ENCODE results near the gene CHGA.

Gene CHGA

DNA sequence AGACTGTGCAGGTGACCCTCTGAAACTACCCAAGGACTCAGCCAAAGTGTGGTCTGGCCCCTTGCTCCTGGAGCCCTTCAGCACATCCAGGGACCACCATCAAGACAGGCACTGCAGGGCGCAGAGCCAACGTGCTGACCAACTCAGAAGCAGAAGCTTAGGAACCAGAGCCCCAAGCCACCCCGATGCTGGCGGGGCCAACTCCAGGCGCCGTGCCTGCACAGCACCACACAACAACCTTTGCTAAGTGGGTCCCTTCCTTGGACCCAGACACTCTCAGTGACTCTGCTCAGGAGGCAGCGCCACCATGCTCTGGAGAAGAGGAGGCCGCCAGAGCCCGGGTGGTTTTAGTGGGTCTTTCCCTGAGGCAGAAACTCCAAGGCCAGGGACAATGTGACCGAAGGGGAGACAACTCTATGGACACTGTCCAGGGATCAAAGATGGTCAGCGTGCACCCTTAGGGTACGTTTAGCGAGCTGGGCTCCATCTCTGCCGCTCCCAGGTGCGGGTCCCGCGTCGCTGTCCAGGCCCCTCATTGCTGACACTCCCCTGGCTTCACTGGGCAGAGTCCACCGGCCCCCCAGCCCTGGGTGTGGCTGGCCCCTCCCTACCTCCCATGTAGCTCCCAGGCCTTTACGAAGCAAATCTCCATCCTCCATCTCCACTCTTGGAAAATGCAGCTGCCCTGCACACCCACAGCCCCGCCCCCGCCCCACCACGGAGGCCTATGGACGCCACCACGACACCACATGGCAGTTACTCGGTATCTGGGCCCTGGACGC is 16.1 kb downstream of the CHGA start:
- Histone ChIP-seq H3K4me3 (ENCODE audit: low read length, poor library complexity, severe bottlenecking) (no peak overlapping the region), H3K79me2 (ENCODE audit: insufficient read depth, low read length) (no peaks in the 10 kb centered on the region), H4K20me1 (ENCODE audit: insufficient read depth, low read length, poor library complexity, severe bottlenecking) (no peaks in the 10 kb centered on the region), H3K27me3 (ENCODE audit: insufficient read depth, low read length, poor library complexity, severe bottlenecking) (no peaks in the 10 kb centered on the region), H2AFZ (ENCODE audit: low read length) (no peak overlapping the region), H3K9me2 (replicated peaks; ENCODE audit: low read depth, low read length) (no peaks in the 10 kb centered on the region), H3K4me2 (ENCODE audit: low read depth, low read length, poor library complexity, severe bottlenecking) (no peak overlapping the region), H3K36me3 (ENCODE audit: insufficient read depth, low read length) (peaks cover 3% of the 10 kb centered on the region; the same call in 1 of the 2 replicates), H3K9ac (ENCODE audit: low read depth, low read length, poor library complexity, severe bottlenecking) (no peak overlapping the region), H3K9me3 (ENCODE audit: insufficient read depth, low read depth, low read length) (no peaks in the 10 kb centered on the region), H3K4me1 (ENCODE audit: insufficient read depth, low read length, poor library complexity, severe bottlenecking) (no peaks in the 10 kb centered on the region), H3F3A (ENCODE audit: low read depth) (no peaks in the 10 kb centered on the region)
- no peak for TF ChIP-seq EZH2phosphoT487 (IDR thresholded peaks at IDR 0.05; ENCODE audit: borderline replicate concordance)
- TF ChIP-seq, protein P1, sequence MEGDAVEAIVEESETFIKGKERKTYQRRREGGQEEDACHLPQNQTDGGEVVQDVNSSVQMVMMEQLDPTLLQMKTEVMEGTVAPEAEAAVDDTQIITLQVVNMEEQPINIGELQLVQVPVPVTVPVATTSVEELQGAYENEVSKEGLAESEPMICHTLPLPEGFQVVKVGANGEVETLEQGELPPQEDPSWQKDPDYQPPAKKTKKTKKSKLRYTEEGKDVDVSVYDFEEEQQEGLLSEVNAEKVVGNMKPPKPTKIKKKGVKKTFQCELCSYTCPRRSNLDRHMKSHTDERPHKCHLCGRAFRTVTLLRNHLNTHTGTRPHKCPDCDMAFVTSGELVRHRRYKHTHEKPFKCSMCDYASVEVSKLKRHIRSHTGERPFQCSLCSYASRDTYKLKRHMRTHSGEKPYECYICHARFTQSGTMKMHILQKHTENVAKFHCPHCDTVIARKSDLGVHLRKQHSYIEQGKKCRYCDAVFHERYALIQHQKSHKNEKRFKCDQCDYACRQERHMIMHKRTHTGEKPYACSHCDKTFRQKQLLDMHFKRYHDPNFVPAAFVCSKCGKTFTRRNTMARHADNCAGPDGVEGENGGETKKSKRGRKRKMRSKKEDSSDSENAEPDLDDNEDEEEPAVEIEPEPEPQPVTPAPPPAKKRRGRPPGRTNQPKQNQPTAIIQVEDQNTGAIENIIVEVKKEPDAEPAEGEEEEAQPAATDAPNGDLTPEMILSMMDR (conservative IDR thresholded peaks at IDR 0.05; ENCODE audit: low read length) = no peak

DNA sequence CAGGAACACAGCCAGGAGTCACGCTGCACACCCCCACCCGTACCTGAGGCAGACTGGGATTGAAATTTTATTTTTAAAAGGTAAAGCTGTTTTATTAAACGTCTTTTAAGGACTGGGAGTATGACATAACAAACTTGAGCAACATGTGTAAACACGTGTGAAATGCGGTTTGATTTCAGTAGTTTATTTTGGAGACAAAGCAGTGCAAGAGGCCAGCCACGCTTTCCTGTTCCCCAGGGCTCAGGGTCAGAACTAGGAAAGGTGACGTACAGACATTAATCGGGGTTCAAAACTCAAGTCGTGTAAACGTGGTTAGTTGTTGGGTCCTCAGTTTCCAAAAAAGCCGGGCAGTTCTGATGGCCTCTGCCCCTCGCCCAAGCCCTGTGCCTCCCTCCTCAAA is 16.7 kb downstream of the CHGA start:
- H3K79me2 ChIP-seq (ENCODE audit: insufficient read depth, low read length) = no peaks in the 10 kb centered on the region
- no peak overlapping the region for H3K9ac ChIP-seq (ENCODE audit: low read depth, low read length, poor library complexity, severe bottlenecking)
- no peaks in the 10 kb centered on the region for H3K9me2 ChIP-seq (replicated peaks; ENCODE audit: low read depth, low read length)
- H3K4me3 ChIP-seq (ENCODE audit: low read length, poor library complexity, severe bottlenecking) = no peak overlapping the region
- no peaks in the 10 kb centered on the region for H3K4me1 ChIP-seq (ENCODE audit: insufficient read depth, low read length, poor library complexity, severe bottlenecking)
- no peak overlapping the region for H3K4me2 ChIP-seq (ENCODE audit: low read depth, low read length, poor library complexity, severe bottlenecking)
- no peaks in the 10 kb centered on the region for H3K27me3 ChIP-seq (ENCODE audit: insufficient read depth, low read length, poor library complexity, severe bottlenecking)
- H2AFZ ChIP-seq (ENCODE audit: low read length) = no peak overlapping the region
- TF ChIP-seq, protein P1 (conservative IDR thresholded peaks at IDR 0.05; ENCODE audit: low read length) = no peak
- no peak for TF ChIP-seq EZH2phosphoT487 (IDR thresholded peaks at IDR 0.05; ENCODE audit: borderline replicate concordance)
- no peaks in the 10 kb centered on the region for H3F3A ChIP-seq (ENCODE audit: low read depth)
- H3K36me3 ChIP-seq (ENCODE audit: insufficient read depth, low read length) = peaks cover 4% of the 10 kb centered on the region; the same call in 1 of the 2 replicates
- no peaks in the 10 kb centered on the region for H4K20me1 ChIP-seq (ENCODE audit: insufficient read depth, low read length, poor library complexity, severe bottlenecking)
- no peaks in the 10 kb centered on the region for H3K9me3 ChIP-seq (ENCODE audit: insufficient read depth, low read depth, low read length)

- no peaks in the 10 kb centered on the region for H3F3A ChIP-seq (ENCODE audit: low read depth)
Observed at GRCh38 chr14:92940543-92940942, 17.6 kb downstream of the CHGA start.

More at GRCh38 chr14:92940543-92940942, 17.6 kb downstream of the CHGA start:
- H3K36me3 ChIP-seq (ENCODE audit: insufficient read depth, low read length) = peaks cover 11% of the 10 kb centered on the region; the same call in 1 of the 2 replicates
- H3K9me2 ChIP-seq (replicated peaks; ENCODE audit: low read depth, low read length) = no peaks in the 10 kb centered on the region
- H2AFZ ChIP-seq (ENCODE audit: low read length) = no peak overlapping the region
- no peaks in the 10 kb centered on the region for H3K9me3 ChIP-seq (ENCODE audit: insufficient read depth, low read depth, low read length)
- no peak overlapping the region for H3K4me3 ChIP-seq (ENCODE audit: low read length, poor library complexity, severe bottlenecking)
- H3K4me1 ChIP-seq (ENCODE audit: insufficient read depth, low read length, poor library complexity, severe bottlenecking) = no peaks in the 10 kb centered on the region
- H3K9ac ChIP-seq (ENCODE audit: low read depth, low read length, poor library complexity, severe bottlenecking) = no peak overlapping the region
- H3K79me2 ChIP-seq (ENCODE audit: insufficient read depth, low read length) = no peaks in the 10 kb centered on the region
- no peak overlapping the region for H3K4me2 ChIP-seq (ENCODE audit: low read depth, low read length, poor library complexity, severe bottlenecking)
- no peak for TF ChIP-seq EZH2phosphoT487 (IDR thresholded peaks at IDR 0.05; ENCODE audit: borderline replicate concordance)
- TF ChIP-seq, protein P1 (conservative IDR thresholded peaks at IDR 0.05; ENCODE audit: low read length) = no peak
- no peaks in the 10 kb centered on the region for H3K27me3 ChIP-seq (ENCODE audit: insufficient read depth, low read length, poor library complexity, severe bottlenecking)
- no peaks in the 10 kb centered on the region for H4K20me1 ChIP-seq (ENCODE audit: insufficient read depth, low read length, poor library complexity, severe bottlenecking)
